Thymus (tissue), 11 donors: Measurements from ENCODE around the gene ADAMTS9. TPM values are rescaled to one million over a fixed set of nuclear protein-coding genes. Genes with fewer than 3 reads are reported as not detected.
"Not testable (repeated sequence)": the region's sequence is repeated elsewhere in the genome, so short reads cannot be mapped to it uniquely, and the experiment has no call there.

Experiments
- DNase-seq, 9 donors: peaks; one replicate each; pipeline ENCODE4 v3.0.0-alpha.2; 2013; ENCODE audit warnings: low spot score in 9 of 9, low read depth in 6 of 9, missing footprints in 1 of 9
- H3K27ac ChIP-seq, 2 donors: one replicate each; pipeline ENCODE4 v1.5.1; 2013; ENCODE audit warnings: control low read depth in 1 of 2, low read depth in 1 of 2, low read length in 1 of 2, mild to moderate bottlenecking in 1 of 2, moderate library complexity in 1 of 2
- H3K27me3 ChIP-seq, 2 donors: one replicate each; pipeline ENCODE4 v1.5.1; 2013; ENCODE audit warnings: low read length in 1 of 2; ENCODE audit not compliant: control insufficient read depth in 2 of 2, insufficient read depth in 1 of 2
- H3K36me3 ChIP-seq, 2 donors: one replicate each; pipeline ENCODE4 v1.5.1; 2013; ENCODE audit warnings: low read length in 1 of 2, mild to moderate bottlenecking in 1 of 2, moderate library complexity in 1 of 2; ENCODE audit not compliant: control insufficient read depth in 2 of 2, insufficient read depth in 2 of 2
- H3K4me1 ChIP-seq, 2 donors: one replicate each; pipeline ENCODE4 v1.5.1; 2013; ENCODE audit warnings: low read length in 2 of 2; ENCODE audit not compliant: control insufficient read depth in 2 of 2, insufficient read depth in 2 of 2
- H3K4me3 ChIP-seq, 2 donors: one replicate each; pipeline ENCODE4 v1.5.1; 2013; ENCODE audit warnings: low read length in 2 of 2, control low read depth in 1 of 2, mild to moderate bottlenecking in 1 of 2
- H3K9me3 ChIP-seq, 2 donors: one replicate each; pipeline ENCODE4 v1.5.1; 2013; ENCODE audit warnings: low read length in 1 of 2, mild to moderate bottlenecking in 1 of 2; ENCODE audit not compliant: control insufficient read depth in 2 of 2, insufficient read depth in 1 of 2
- WGBS: extraction: QIAGEN DNeasy Blood & Tissue Kit; methylation state at CpG from one replicate; pipeline ENCODE4 v1.1.7; 2013; 5-methylcytosine and 5-hydroxymethylcytosine counted together
- polyA plus RNA-seq: library from polyadenylated mRNA; stranded (reverse); fragments of 200-250 nt; gene quantifications from one replicate; pipeline ENCODE4 v1.2.3, GENCODE V29; 2013
- total RNA-seq: library from RNA; stranded (reverse); fragments of 120-200 nt; gene quantifications from one replicate; pipeline ENCODE4 v1.2.4, GENCODE V29; 2013
- donor health status: healthy.

The ADAMTS9 gene
- total and polyA plus RNA-seq, 2 donors: 3.7 to 8.0 TPM

- no peak overlapping the region for H3K27ac ChIP-seq
- WGBS: 89% methylated on average over 2 of the region's 2 CpGs
- no peaks in the 10 kb centered on the region for H3K9me3 ChIP-seq
- H3K27me3 ChIP-seq: no peaks in the 10 kb centered on the region
- no peaks in the 10 kb centered on the region for H3K36me3 ChIP-seq
- DNase-seq: no peak
- H3K4me3 ChIP-seq: no peak overlapping the region
- H3K4me1 ChIP-seq: no peaks in the 10 kb centered on the region
Observed at GRCh38 chr3:64552160-64552559, 135.6 kb downstream of the ADAMTS9 start.

GRCh38 chr3:64551697-64552096 lies 136.1 kb downstream of the ADAMTS9 start:
- Histone ChIP-seq H3K27ac (no peak overlapping the region), H3K27me3 (no peaks in the 10 kb centered on the region)

GRCh38 chr3:64550745-64551144 lies 137.1 kb downstream of the ADAMTS9 start:
- no peaks in the 10 kb centered on the region for H3K36me3 ChIP-seq
- no peaks in the 10 kb centered on the region for H3K27me3 ChIP-seq
- H3K4me1 ChIP-seq: no peaks in the 10 kb centered on the region
- H3K27ac ChIP-seq: no peak overlapping the region
- H3K4me3 ChIP-seq: no peak overlapping the region
- DNase-seq: no peak
- H3K9me3 ChIP-seq: no peaks in the 10 kb centered on the region
- 95% methylated on average over 15 of the region's 15 CpGs for WGBS

More at GRCh38 chr3:64551697-64552096, 136.1 kb downstream of the ADAMTS9 start:
- 100% methylated on average over 1 of the region's 1 CpG for WGBS
- H3K4me1 ChIP-seq: no peaks in the 10 kb centered on the region
- no peak for DNase-seq
- H3K4me3 ChIP-seq: no peak overlapping the region
- H3K36me3 ChIP-seq: no peaks in the 10 kb centered on the region
- no peaks in the 10 kb centered on the region for H3K9me3 ChIP-seq

GRCh38 chr3:64549869-64550268 lies 137.9 kb downstream of the ADAMTS9 start:
- Histone ChIP-seq H3K9me3 (no peaks in the 10 kb centered on the region), H3K4me3 (no peak overlapping the region), H3K36me3 (no peaks in the 10 kb centered on the region), H3K27me3 (no peaks in the 10 kb centered on the region), H3K27ac (no peak overlapping the region), H3K4me1 (no peaks in the 10 kb centered on the region)
- WGBS: 90% methylated on average over 3 of the region's 3 CpGs
- DNase-seq: no peak

GRCh38 chr3:64548200-64548889 lies 139.5 kb downstream of the ADAMTS9 start:
- no peak for DNase-seq
- 83% methylated on average over 6 of the region's 6 CpGs for WGBS
- no peaks in the 10 kb centered on the region for H3K27me3 ChIP-seq
- no peak overlapping the region for H3K27ac ChIP-seq
- H3K4me1 ChIP-seq: no peaks in the 10 kb centered on the region
- no peak overlapping the region for H3K4me3 ChIP-seq
- no peaks in the 10 kb centered on the region for H3K9me3 ChIP-seq
- H3K36me3 ChIP-seq: no peaks in the 10 kb centered on the region

- H3K4me1 ChIP-seq: no peaks in the 10 kb centered on the region
- H3K4me3 ChIP-seq: no peak overlapping the region
- DNase-seq: no peak
- WGBS: 89% methylated on average over 8 of the region's 8 CpGs
- no peaks in the 10 kb centered on the region for H3K9me3 ChIP-seq
- no peaks in the 10 kb centered on the region for H3K36me3 ChIP-seq
- no peaks in the 10 kb centered on the region for H3K27me3 ChIP-seq
- H3K27ac ChIP-seq: no peak overlapping the region
Observed at GRCh38 chr3:64546856-64547255, 140.9 kb downstream of the ADAMTS9 start.

- H3K27ac ChIP-seq, DNase-seq, H3K4me1 ChIP-seq, H3K9me3 ChIP-seq, H3K36me3 ChIP-seq, H3K4me3 ChIP-seq, H3K27me3 ChIP-seq: not testable (repeated sequence)
- WGBS: 99% methylated on average over 3 of the region's 3 CpGs
Observed at GRCh38 chr3:64545239-64545638, 142.6 kb downstream of the ADAMTS9 start.

GRCh38 chr3:64541803-64542202 lies 146.0 kb downstream of the ADAMTS9 start:
- Histone ChIP-seq H3K27ac (no peak overlapping the region), H3K4me3 (no peak overlapping the region), H3K4me1 (no peaks in the 10 kb centered on the region), H3K27me3 (no peaks in the 10 kb centered on the region), H3K36me3 (no peaks in the 10 kb centered on the region), H3K9me3 (no peaks in the 10 kb centered on the region)
- 94% methylated on average over 4 of the region's 4 CpGs for WGBS
- DNase-seq: no peak

- Histone ChIP-seq H3K27ac (no peak overlapping the region), H3K4me3 (no peak overlapping the region), H3K9me3 (no peaks in the 10 kb centered on the region), H3K27me3 (no peaks in the 10 kb centered on the region), H3K4me1 (no peaks in the 10 kb centered on the region), H3K36me3 (no peaks in the 10 kb centered on the region)
- DNase-seq: peak in 1 of 9 donors; percentile 2
- 69% methylated on average over 10 of the region's 10 CpGs for WGBS
Observed at GRCh38 chr3:64539451-64540196, 148.2 kb downstream of the ADAMTS9 start.
